SK-N-SH treated with all-trans-retinoic acid at 6 μM for 48 hours (cell line): ENCODE data around the gene FCHSD2.
"Not testable (repeated sequence)": the region's sequence is repeated elsewhere in the genome, so short reads cannot be mapped to it uniquely, and the experiment has no call there.

Experiments used
- CREB5 ChIP-seq: fragments of 250-450 bp; sonication (Bioruptor Pico); IDR thresholded peaks from 2 replicates; pipeline ENCODE4 v1.5.1; 2020; ENCODE audit warnings: low read depth, mild to moderate bottlenecking, moderate library complexity
- CSDC2 ChIP-seq: fragments of 250-450 bp; sonication (Bioruptor Pico); IDR thresholded peaks from 2 replicates; pipeline ENCODE4 v1.5.0; 2020; ENCODE audit warnings: mild to moderate bottlenecking, moderate library complexity
- RARB ChIP-seq: fragments of 250-450 bp; sonication (Bioruptor Pico); IDR thresholded peaks from 2 replicates; pipeline ENCODE4 v1.8.0; 2021; ENCODE audit warnings: mild to moderate bottlenecking, moderate library complexity
- TCF4 ChIP-seq: fragments of 250-450 bp; sonication (Bioruptor Pico); IDR thresholded peaks from 2 replicates; pipeline ENCODE4 v1.8.0; 2021; ENCODE audit warnings: mild to moderate bottlenecking, moderate library complexity, borderline replicate concordance
- ZFP3 ChIP-seq: fragments of 250-450 bp; sonication (Bioruptor Pico); IDR thresholded peaks from 2 replicates; pipeline ENCODE4 v1.5.0; 2020; ENCODE audit warnings: mild to moderate bottlenecking, moderate library complexity
- ZFP30 ChIP-seq: fragments of 450-650 bp; formaldehyde crosslinking; IDR thresholded peaks from 2 replicates; pipeline ENCODE4 v1.5.0; 2022; ENCODE audit warnings: mild to moderate bottlenecking, moderate library complexity
- ZNF8 ChIP-seq: fragments of 450-650 bp; formaldehyde crosslinking; IDR thresholded peaks from 2 replicates; pipeline ENCODE4 v1.5.0; 2020; ENCODE audit warnings: mild to moderate bottlenecking, moderate library complexity
- TF ChIP-seq, protein P1 (sequence below): fragments of 250-450 bp; sonication (Bioruptor Pico); IDR thresholded peaks from 2 replicates; pipeline ENCODE4 v1.5.0; 2020; ENCODE audit warnings: mild to moderate bottlenecking, moderate library complexity

GRCh38 chr11:73132349-73132748 is 9.8 kb downstream of the FCHSD2 start:
- TF ChIP-seq ZFP30 (CRISPR knock-in tag); ZNF8; RARB (CRISPR knock-in tag); CSDC2 (CRISPR knock-in tag); ZFP3; CREB5 (CRISPR knock-in tag); TCF4 (CRISPR knock-in tag): not testable (repeated sequence)
- TF ChIP-seq, protein P1, sequence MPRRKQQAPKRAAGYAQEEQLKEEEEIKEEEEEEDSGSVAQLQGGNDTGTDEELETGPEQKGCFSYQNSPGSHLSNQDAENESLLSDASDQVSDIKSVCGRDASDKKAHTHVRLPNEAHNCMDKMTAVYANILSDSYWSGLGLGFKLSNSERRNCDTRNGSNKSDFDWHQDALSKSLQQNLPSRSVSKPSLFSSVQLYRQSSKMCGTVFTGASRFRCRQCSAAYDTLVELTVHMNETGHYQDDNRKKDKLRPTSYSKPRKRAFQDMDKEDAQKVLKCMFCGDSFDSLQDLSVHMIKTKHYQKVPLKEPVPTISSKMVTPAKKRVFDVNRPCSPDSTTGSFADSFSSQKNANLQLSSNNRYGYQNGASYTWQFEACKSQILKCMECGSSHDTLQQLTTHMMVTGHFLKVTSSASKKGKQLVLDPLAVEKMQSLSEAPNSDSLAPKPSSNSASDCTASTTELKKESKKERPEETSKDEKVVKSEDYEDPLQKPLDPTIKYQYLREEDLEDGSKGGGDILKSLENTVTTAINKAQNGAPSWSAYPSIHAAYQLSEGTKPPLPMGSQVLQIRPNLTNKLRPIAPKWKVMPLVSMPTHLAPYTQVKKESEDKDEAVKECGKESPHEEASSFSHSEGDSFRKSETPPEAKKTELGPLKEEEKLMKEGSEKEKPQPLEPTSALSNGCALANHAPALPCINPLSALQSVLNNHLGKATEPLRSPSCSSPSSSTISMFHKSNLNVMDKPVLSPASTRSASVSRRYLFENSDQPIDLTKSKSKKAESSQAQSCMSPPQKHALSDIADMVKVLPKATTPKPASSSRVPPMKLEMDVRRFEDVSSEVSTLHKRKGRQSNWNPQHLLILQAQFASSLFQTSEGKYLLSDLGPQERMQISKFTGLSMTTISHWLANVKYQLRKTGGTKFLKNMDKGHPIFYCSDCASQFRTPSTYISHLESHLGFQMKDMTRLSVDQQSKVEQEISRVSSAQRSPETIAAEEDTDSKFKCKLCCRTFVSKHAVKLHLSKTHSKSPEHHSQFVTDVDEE = not testable (repeated sequence)
